ENCODE results near the gene ST8SIA6.

Gene ST8SIA6

GRCh38 chr10:17430647-17431355 lies 23.6 kb downstream of the ST8SIA6 start:
- peak overlapping the region; percentile 9 for H3K4me3 Mint-ChIP-seq
- no peaks in the 10 kb centered on the region for H3K27me3 Mint-ChIP-seq
- no peak for ATAC-seq (replicated peaks; ENCODE audit: extremely low read depth, poor library complexity, severe bottlenecking)
- no peak for DNase-seq (ENCODE audit: low spot score in 2 of 2)
- peaks cover 47% of the 10 kb centered on the region for H3K4me1 Mint-ChIP-seq
- H3K36me3 Mint-ChIP-seq (ENCODE audit: insufficient read depth) = no peaks in the 10 kb centered on the region
- peak overlapping the region; percentile 5 for H3K27ac Mint-ChIP-seq (ENCODE audit: low read depth)
- H3K9me3 Mint-ChIP-seq = no peaks in the 10 kb centered on the region

GRCh38 chr10:17429490-17429889 lies 24.9 kb downstream of the ST8SIA6 start:
- Mint-ChIP-seq H3K4me1 (peaks cover 55% of the 10 kb centered on the region), H3K9me3 (no peaks in the 10 kb centered on the region)
- no peak for ATAC-seq (replicated peaks; ENCODE audit: extremely low read depth, poor library complexity, severe bottlenecking)

GRCh38 chr10:17428351-17429097 lies 25.9 kb downstream of the ST8SIA6 start:
- no peaks in the 10 kb centered on the region for H3K36me3 Mint-ChIP-seq (ENCODE audit: insufficient read depth)
- peaks cover 63% of the 10 kb centered on the region for H3K4me1 Mint-ChIP-seq
- H3K27me3 Mint-ChIP-seq = no peaks in the 10 kb centered on the region
- peak; percentile 91 for ATAC-seq (replicated peaks; ENCODE audit: extremely low read depth, poor library complexity, severe bottlenecking)
- peak; percentile 31 to 63 for DNase-seq (ENCODE audit: low spot score in 2 of 2)
- H3K27ac Mint-ChIP-seq (ENCODE audit: low read depth) = peak overlapping the region; percentile 89
- H3K9me3 Mint-ChIP-seq = no peaks in the 10 kb centered on the region
- H3K4me3 Mint-ChIP-seq = peak overlapping the region; percentile 65

More at GRCh38 chr10:17429490-17429889, 24.9 kb downstream of the ST8SIA6 start:
- no peak for DNase-seq (ENCODE audit: low spot score in 2 of 2)
- H3K36me3 Mint-ChIP-seq (ENCODE audit: insufficient read depth) = no peaks in the 10 kb centered on the region
- peak overlapping the region; percentile 65 for H3K4me3 Mint-ChIP-seq
- H3K27ac Mint-ChIP-seq (ENCODE audit: low read depth) = peak overlapping the region; percentile 89
- no peaks in the 10 kb centered on the region for H3K27me3 Mint-ChIP-seq

- H3K27ac Mint-ChIP-seq (ENCODE audit: low read depth) = peak overlapping the region; percentile 89
- H3K4me3 Mint-ChIP-seq = peak overlapping the region; percentile 65
- peaks cover 67% of the 10 kb centered on the region for H3K4me1 Mint-ChIP-seq
- no peak for DNase-seq (ENCODE audit: low spot score in 2 of 2)
- no peaks in the 10 kb centered on the region for H3K36me3 Mint-ChIP-seq (ENCODE audit: insufficient read depth)
- peak; percentile 48 for ATAC-seq (replicated peaks; ENCODE audit: extremely low read depth, poor library complexity, severe bottlenecking)
- H3K9me3 Mint-ChIP-seq = no peaks in the 10 kb centered on the region
- H3K27me3 Mint-ChIP-seq = no peaks in the 10 kb centered on the region
Measured at GRCh38 chr10:17427666-17428350, 26.6 kb downstream of the ST8SIA6 start.

GRCh38 chr10:17427201-17427600 lies 27.2 kb downstream of the ST8SIA6 start:
- Mint-ChIP-seq H3K36me3 (ENCODE audit: insufficient read depth) (no peaks in the 10 kb centered on the region), H3K4me3 (no peak overlapping the region), H3K9me3 (no peaks in the 10 kb centered on the region), H3K27me3 (no peaks in the 10 kb centered on the region), H3K27ac (ENCODE audit: low read depth) (no peak overlapping the region), H3K4me1 (peaks cover 67% of the 10 kb centered on the region)
- no peak for DNase-seq (ENCODE audit: low spot score in 2 of 2)
- no peak for ATAC-seq (replicated peaks; ENCODE audit: extremely low read depth, poor library complexity, severe bottlenecking)

GRCh38 chr10:17426263-17426750 lies 28.1 kb downstream of the ST8SIA6 start:
- Mint-ChIP-seq H3K9me3 (no peaks in the 10 kb centered on the region), H3K36me3 (ENCODE audit: insufficient read depth) (no peaks in the 10 kb centered on the region), H3K4me3 (peak overlapping the region; percentile 49), H3K27ac (ENCODE audit: low read depth) (peak overlapping the region; percentile 94), H3K27me3 (no peaks in the 10 kb centered on the region), H3K4me1 (peaks cover 67% of the 10 kb centered on the region)
- no peak for DNase-seq (ENCODE audit: low spot score in 2 of 2)
- ATAC-seq (replicated peaks; ENCODE audit: extremely low read depth, poor library complexity, severe bottlenecking) = no peak

GRCh38 chr10:17425584-17426262 lies 28.7 kb downstream of the ST8SIA6 start:
- no peaks in the 10 kb centered on the region for H3K27me3 Mint-ChIP-seq
- peak overlapping the region; percentile 49 for H3K4me3 Mint-ChIP-seq
- H3K9me3 Mint-ChIP-seq = no peaks in the 10 kb centered on the region
- ATAC-seq (replicated peaks; ENCODE audit: extremely low read depth, poor library complexity, severe bottlenecking) (peak; percentile 29), DNase-seq (ENCODE audit: low spot score in 2 of 2) (no peak)
- peaks cover 64% of the 10 kb centered on the region for H3K4me1 Mint-ChIP-seq
- peak overlapping the region; percentile 94 for H3K27ac Mint-ChIP-seq (ENCODE audit: low read depth)
- no peaks in the 10 kb centered on the region for H3K36me3 Mint-ChIP-seq (ENCODE audit: insufficient read depth)

GRCh38 chr10:17423632-17424186 lies 30.7 kb downstream of the ST8SIA6 start:
- H3K27me3 Mint-ChIP-seq = no peaks in the 10 kb centered on the region
- H3K36me3 Mint-ChIP-seq (ENCODE audit: insufficient read depth) = no peaks in the 10 kb centered on the region
- H3K4me1 Mint-ChIP-seq = peaks cover 48% of the 10 kb centered on the region
- DNase-seq (ENCODE audit: low spot score in 2 of 2) (no peak), ATAC-seq (replicated peaks; ENCODE audit: extremely low read depth, poor library complexity, severe bottlenecking) (no peak)
- H3K9me3 Mint-ChIP-seq = no peaks in the 10 kb centered on the region
- H3K4me3 Mint-ChIP-seq = no peak overlapping the region
- no peak overlapping the region for H3K27ac Mint-ChIP-seq (ENCODE audit: low read depth)

- peaks cover 40% of the 10 kb centered on the region for H3K4me1 Mint-ChIP-seq
- no peaks in the 10 kb centered on the region for H3K27me3 Mint-ChIP-seq
- no peak overlapping the region for H3K4me3 Mint-ChIP-seq
- no peak overlapping the region for H3K27ac Mint-ChIP-seq (ENCODE audit: low read depth)
- H3K36me3 Mint-ChIP-seq (ENCODE audit: insufficient read depth) = no peaks in the 10 kb centered on the region
- no peaks in the 10 kb centered on the region for H3K9me3 Mint-ChIP-seq
- ATAC-seq (replicated peaks; ENCODE audit: extremely low read depth, poor library complexity, severe bottlenecking) = no peak
- no peak for DNase-seq (ENCODE audit: low spot score in 2 of 2)
Measured at GRCh38 chr10:17422931-17423330, 31.5 kb downstream of the ST8SIA6 start.

- ATAC-seq (replicated peaks; ENCODE audit: extremely low read depth, poor library complexity, severe bottlenecking) (no peak), DNase-seq (ENCODE audit: low spot score in 2 of 2) (no peak)
- H3K36me3 Mint-ChIP-seq (ENCODE audit: insufficient read depth) = no peaks in the 10 kb centered on the region
- H3K27me3 Mint-ChIP-seq = no peaks in the 10 kb centered on the region
- H3K9me3 Mint-ChIP-seq = no peaks in the 10 kb centered on the region
- peaks cover 22% of the 10 kb centered on the region for H3K4me1 Mint-ChIP-seq
- no peak overlapping the region for H3K4me3 Mint-ChIP-seq
- H3K27ac Mint-ChIP-seq (ENCODE audit: low read depth) = no peak overlapping the region
Measured at GRCh38 chr10:17418249-17418648, 36.1 kb downstream of the ST8SIA6 start.

- no peak overlapping the region for H3K4me3 Mint-ChIP-seq
Measured at GRCh38 chr10:17416442-17417211, 37.8 kb downstream of the ST8SIA6 start.

More at GRCh38 chr10:17416442-17417211, 37.8 kb downstream of the ST8SIA6 start:
- Mint-ChIP-seq H3K4me1 (peaks cover 21% of the 10 kb centered on the region), H3K36me3 (ENCODE audit: insufficient read depth) (no peaks in the 10 kb centered on the region), H3K9me3 (no peaks in the 10 kb centered on the region), H3K27ac (ENCODE audit: low read depth) (no peak overlapping the region), H3K27me3 (no peaks in the 10 kb centered on the region)
- DNase-seq (ENCODE audit: low spot score in 2 of 2) (no peak), ATAC-seq (replicated peaks; ENCODE audit: extremely low read depth, poor library complexity, severe bottlenecking) (no peak)

Data from central memory CD8-positive, alpha-beta T cell (primary cell).